Measurements from ENCODE around the gene ATAD2B. TPM values are rescaled to one million over a fixed set of nuclear protein-coding genes. Genes with fewer than 3 reads are reported as not detected.

ATAD2B gene
- total and polyA plus RNA-seq, 2 of the 8 experiments (the other 6 are each of a cell fraction or from before 2014, with no cell fraction given): 3.4 to 16.1 TPM

- WGBS, 2 experiments (ENCODE audit: extremely low coverage in 1 of 2, insufficient coverage in 1 of 2, insufficient read length in 1 of 2, insufficient replicate concordance in 2 of 2, low coverage in 1 of 2, low lambda C conversion rate in 2 of 2, missing lambda C conversion rate in 1 of 2): 90% methylated on average over 7 of the region's 7 CpGs; no CpG with 5 or more reads in 1 of the 2 experiments
- Histone ChIP-seq H3K18ac (ENCODE audit: extremely low read depth, low read length) (no peak overlapping the region), H3K23me2 (ENCODE audit: low read depth, low read length) (no peaks in the 10 kb centered on the region), H3K9me3 (ENCODE audit: insufficient read depth in 2 of 2, low read depth in 1 of 2, low read length in 1 of 2) (no peaks in the 10 kb centered on the region), H2BK120ac (replicated peaks; ENCODE audit: low read depth, low read length) (no peak overlapping the region), H3K23ac (ENCODE audit: insufficient read length) (no peak overlapping the region), H4K91ac (replicated peaks; ENCODE audit: insufficient read length, low read length) (no peak overlapping the region), H2BK5ac (ENCODE audit: low read depth, low read length) (no peak overlapping the region), H3K4me1 (replicated peaks in 1 of 4; ENCODE audit: control insufficient read depth in 3 of 4, insufficient read depth in 4 of 4, low read length in 3 of 4) (no peaks in the 10 kb centered on the region; a peak in 1 of 7 replicates), H3K27me3 (replicated peaks in 1 of 4; ENCODE audit: control insufficient read depth in 3 of 4, extremely low read depth in 1 of 4, insufficient read depth in 3 of 4, low read length in 3 of 4) (no peaks in the 10 kb centered on the region), H3K27ac (ENCODE audit: low read depth, low read length) (no peak overlapping the region), H4K20me1 (replicated peaks in 1 of 2; ENCODE audit: control insufficient read depth in 1 of 2, insufficient read depth in 2 of 2, low read length in 2 of 2) (no peaks in the 10 kb centered on the region), H2AK5ac (ENCODE audit: low read depth, low read length) (no peak overlapping the region), H2BK15ac (ENCODE audit: low read length) (no peak overlapping the region), H3K79me1 (ENCODE audit: low read depth, low read length) (no peaks in the 10 kb centered on the region), H3K4ac (replicated peaks; ENCODE audit: insufficient read length, low read depth, low read length) (no peak overlapping the region), H2AFZ (ENCODE audit: low read length) (no peak overlapping the region), H2BK12ac (ENCODE audit: low read depth, low read length) (no peak overlapping the region), H3K79me2 (ENCODE audit: control insufficient read depth in 1 of 2, insufficient read depth in 2 of 2, low read length in 2 of 2) (no peaks in the 10 kb centered on the region), H3K4me2 (ENCODE audit: insufficient read depth in 1 of 2, low read depth in 2 of 2, low read length in 2 of 2) (no peak overlapping the region), H2BK20ac (ENCODE audit: low read length) (no peak overlapping the region), H3K4me3 (ENCODE audit: extremely low read depth in 1 of 4, insufficient read depth in 2 of 4, low read depth in 3 of 4, low read length in 4 of 4) (no peak overlapping the region), H3K14ac (ENCODE audit: insufficient read length) (no peak overlapping the region), H3K36me3 (ENCODE audit: control insufficient read depth in 2 of 4, insufficient read depth in 4 of 4, low read length in 3 of 4) (peaks cover 0 to 16% (median 3%) of the 10 kb centered on the region in 4 experiments; a peak in 6 of 8 replicates), H4K5ac (ENCODE audit: insufficient read length, low read depth, low read length) (no peak overlapping the region), H3K56ac (replicated peaks; ENCODE audit: insufficient read length, low read depth, low read length) (no peak overlapping the region), H4K8ac (ENCODE audit: extremely low read depth, insufficient read depth, low read length) (no peak overlapping the region), H3K9ac (replicated peaks in 1 of 4; ENCODE audit: extremely low read depth in 1 of 4, low read depth in 3 of 4, low read length in 3 of 4) (no peak overlapping the region)
- FAIRE-seq (no peak), DNase-seq (ENCODE audit: low read depth in 1 of 2, low spot score in 2 of 2) (no peak)
- ChIA-PET POLR2A (ENCODE audit: partially characterized antibody) (no interaction called here), CTCF (ENCODE audit: partially characterized antibody) (no interaction called here)
- TF ChIP-seq SIN3A (conservative IDR thresholded peaks at IDR 0.05 in 1 of 2, IDR thresholded peaks at IDR 0.05 in 1 of 2; ENCODE audit: low read depth in 1 of 2, low read length in 2 of 2) (no peak), CBX8 (IDR thresholded peaks at IDR 0.05; ENCODE audit: borderline replicate concordance, low read depth, low read length) (no peak), RFX5 (IDR thresholded peaks at IDR 0.05; ENCODE audit: borderline replicate concordance, low read depth, low read length) (no peak), CTBP2 (IDR thresholded peaks at IDR 0.05; ENCODE audit: borderline replicate concordance, insufficient read depth, insufficient read length, low read length) (no peak), ATF3 (IDR thresholded peaks at IDR 0.05; ENCODE audit: insufficient read depth, low read depth, low read length) (no peak), HDAC6 (IDR thresholded peaks at IDR 0.05; ENCODE audit: low read depth, low read length) (no peak), TCF12 (IDR thresholded peaks at IDR 0.05; ENCODE audit: low read depth, low read length) (no peak), JUND (IDR thresholded peaks at IDR 0.05; ENCODE audit: low read length) (no peak), EP300 (IDR thresholded peaks at IDR 0.05; ENCODE audit: borderline replicate concordance in 1 of 2, low read depth in 2 of 2, low read length in 2 of 2) (no peak), E2F6 (IDR thresholded peaks at IDR 0.05) (no peak), CBX5 (IDR thresholded peaks at IDR 0.05; ENCODE audit: low read depth, low read length) (no peak)
Measured at GRCh38 chr2:23756593-23757292, 170.2 kb downstream of the ATAD2B start.

All from H1 (cell line).